Measurements from ENCODE around the gene ITGAD. TPM values are rescaled to one million over a fixed set of nuclear protein-coding genes. Genes with fewer than 3 reads are reported as not detected.
A peak's percentile ranks its signal among the peaks of the same experiment; 100 is the strongest.

The ITGAD gene
- total RNA-seq, 3 donors from 2014 or later: 0.16 to 0.44 TPM; not detected in 1

DNA sequence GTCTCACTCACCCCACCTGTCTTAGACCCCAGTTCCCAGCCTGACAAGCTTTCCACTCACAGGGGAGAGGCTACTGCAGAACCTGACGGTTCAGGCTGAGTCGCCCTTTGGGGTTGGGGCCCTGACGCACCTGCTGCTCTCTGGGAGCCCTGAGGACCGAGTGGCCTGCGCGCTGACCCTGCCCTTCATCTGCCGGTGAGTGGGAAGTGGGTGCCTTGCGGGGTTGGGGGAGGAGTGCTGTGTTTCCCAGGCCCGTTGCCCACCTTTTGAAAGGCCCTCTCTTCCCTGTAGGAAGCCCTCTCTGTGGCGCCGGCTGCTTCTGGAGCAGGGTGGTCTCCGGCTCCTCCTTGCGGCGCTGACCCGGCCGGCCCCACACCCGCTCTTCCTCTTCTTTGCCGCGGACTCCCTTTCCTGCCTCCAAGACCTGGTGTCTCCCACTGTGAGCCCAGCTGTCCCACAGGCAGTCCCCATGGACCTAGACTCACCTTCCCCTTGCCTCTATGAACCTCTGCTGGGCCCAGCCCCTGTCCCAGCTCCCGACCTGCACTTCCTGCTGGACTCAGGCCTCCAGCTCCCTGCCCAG lies 72.7 kb downstream of the ITGAD start:
- DNase-seq (ENCODE audit: low spot score in 2 of 2): no peak
- no peaks in the 10 kb centered on the region for H3K36me3 ChIP-seq
- TF ChIP-seq POLR2AphosphoS5 (IDR thresholded peaks at IDR 0.05) (no peak), POLR2A (IDR thresholded peaks at IDR 0.05) (no peak)
- TF ChIP-seq, protein P1, sequence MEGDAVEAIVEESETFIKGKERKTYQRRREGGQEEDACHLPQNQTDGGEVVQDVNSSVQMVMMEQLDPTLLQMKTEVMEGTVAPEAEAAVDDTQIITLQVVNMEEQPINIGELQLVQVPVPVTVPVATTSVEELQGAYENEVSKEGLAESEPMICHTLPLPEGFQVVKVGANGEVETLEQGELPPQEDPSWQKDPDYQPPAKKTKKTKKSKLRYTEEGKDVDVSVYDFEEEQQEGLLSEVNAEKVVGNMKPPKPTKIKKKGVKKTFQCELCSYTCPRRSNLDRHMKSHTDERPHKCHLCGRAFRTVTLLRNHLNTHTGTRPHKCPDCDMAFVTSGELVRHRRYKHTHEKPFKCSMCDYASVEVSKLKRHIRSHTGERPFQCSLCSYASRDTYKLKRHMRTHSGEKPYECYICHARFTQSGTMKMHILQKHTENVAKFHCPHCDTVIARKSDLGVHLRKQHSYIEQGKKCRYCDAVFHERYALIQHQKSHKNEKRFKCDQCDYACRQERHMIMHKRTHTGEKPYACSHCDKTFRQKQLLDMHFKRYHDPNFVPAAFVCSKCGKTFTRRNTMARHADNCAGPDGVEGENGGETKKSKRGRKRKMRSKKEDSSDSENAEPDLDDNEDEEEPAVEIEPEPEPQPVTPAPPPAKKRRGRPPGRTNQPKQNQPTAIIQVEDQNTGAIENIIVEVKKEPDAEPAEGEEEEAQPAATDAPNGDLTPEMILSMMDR (IDR thresholded peaks at IDR 0.05): no peak

DNA sequence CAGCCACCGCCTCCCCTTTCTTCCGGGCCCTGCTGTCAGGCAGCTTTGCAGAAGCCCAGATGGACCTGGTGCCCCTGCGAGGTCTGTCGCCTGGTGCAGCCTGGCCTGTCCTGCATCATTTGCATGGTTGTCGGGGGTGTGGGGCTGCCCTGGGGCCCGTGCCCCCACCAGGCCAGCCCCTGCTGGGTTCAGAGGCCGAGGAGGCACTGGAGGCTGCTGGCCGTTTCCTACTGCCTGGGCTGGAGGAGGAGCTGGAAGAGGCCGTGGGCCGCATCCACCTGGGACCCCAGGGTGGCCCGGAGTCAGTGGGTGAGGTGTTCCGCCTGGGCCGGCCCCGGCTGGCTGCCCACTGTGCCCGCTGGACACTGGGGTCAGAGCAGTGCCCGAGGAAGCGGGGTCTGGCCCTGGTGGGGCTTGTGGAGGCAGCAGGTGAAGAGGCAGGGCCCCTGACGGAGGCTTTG lies 73.3 kb downstream of the ITGAD start:
- no peak overlapping the region for H3K4me3 ChIP-seq
- H3K9me3 ChIP-seq: no peaks in the 10 kb centered on the region
- H3K4me1 ChIP-seq: no peaks in the 10 kb centered on the region
- intact Hi-C loops (cut with DNase I; ENCODE audit: low total_unique reads): no loop called here
- no peaks in the 10 kb centered on the region for H3K36me3 ChIP-seq
- DNase-seq (ENCODE audit: low spot score in 2 of 2): no peak
- no peak overlapping the region for H3K27ac ChIP-seq
- TF ChIP-seq, protein P1 (IDR thresholded peaks at IDR 0.05): no peak
- no peak for TF ChIP-seq POLR2AphosphoS5 (IDR thresholded peaks at IDR 0.05)
- no peak for TF ChIP-seq POLR2A (IDR thresholded peaks at IDR 0.05)
- H3K27me3 ChIP-seq: no peaks in the 10 kb centered on the region

More for the DNA sequence above, 72.7 kb downstream of the ITGAD start:
- Histone ChIP-seq H3K27me3 (no peaks in the 10 kb centered on the region), H3K27ac (no peak overlapping the region), H3K4me1 (no peaks in the 10 kb centered on the region), H3K9me3 (no peaks in the 10 kb centered on the region), H3K4me3 (no peak overlapping the region)
- intact Hi-C loops (cut with DNase I; ENCODE audit: low total_unique reads): no loop called here

DNA sequence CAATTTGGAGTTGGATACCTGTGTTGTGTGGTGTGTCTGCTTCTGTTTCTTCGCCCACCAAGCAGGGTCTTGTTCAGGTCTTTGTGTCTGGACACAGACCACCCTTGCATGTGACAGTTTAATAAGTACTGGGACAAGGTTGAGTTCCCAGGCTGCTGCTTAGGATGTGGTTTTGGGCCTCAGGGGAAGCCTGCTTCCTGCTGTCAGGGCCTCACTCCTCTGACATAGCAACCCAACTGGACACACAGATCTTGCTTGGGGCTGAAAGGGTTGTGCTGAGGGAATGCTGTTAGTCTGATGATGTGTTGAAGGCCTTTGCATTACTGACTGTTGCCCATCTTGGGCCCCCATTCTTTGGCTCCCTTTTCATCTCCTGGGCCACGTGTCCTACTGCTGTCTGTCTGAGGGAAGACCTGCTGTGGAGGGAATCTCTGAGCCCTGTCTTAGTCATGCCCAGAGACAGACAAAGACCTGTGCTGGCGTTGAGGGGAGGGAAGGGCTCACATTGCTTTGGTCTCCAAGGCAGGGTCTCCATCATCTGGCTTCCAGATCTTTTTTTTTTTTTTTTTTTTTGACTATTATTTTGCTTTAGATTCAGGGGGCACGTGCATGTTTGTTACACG lies 74.1 kb downstream of the ITGAD start:
- TF ChIP-seq, protein P1 (IDR thresholded peaks at IDR 0.05): no peak
- Histone ChIP-seq H3K27me3 (no peaks in the 10 kb centered on the region), H3K4me1 (no peaks in the 10 kb centered on the region), H3K4me3 (no peak overlapping the region), H3K36me3 (no peaks in the 10 kb centered on the region), H3K9me3 (no peaks in the 10 kb centered on the region), H3K27ac (no peak overlapping the region)
- intact Hi-C loops (cut with DNase I; ENCODE audit: low total_unique reads): no loop called here
- no peak for DNase-seq (ENCODE audit: low spot score in 2 of 2)

DNA sequence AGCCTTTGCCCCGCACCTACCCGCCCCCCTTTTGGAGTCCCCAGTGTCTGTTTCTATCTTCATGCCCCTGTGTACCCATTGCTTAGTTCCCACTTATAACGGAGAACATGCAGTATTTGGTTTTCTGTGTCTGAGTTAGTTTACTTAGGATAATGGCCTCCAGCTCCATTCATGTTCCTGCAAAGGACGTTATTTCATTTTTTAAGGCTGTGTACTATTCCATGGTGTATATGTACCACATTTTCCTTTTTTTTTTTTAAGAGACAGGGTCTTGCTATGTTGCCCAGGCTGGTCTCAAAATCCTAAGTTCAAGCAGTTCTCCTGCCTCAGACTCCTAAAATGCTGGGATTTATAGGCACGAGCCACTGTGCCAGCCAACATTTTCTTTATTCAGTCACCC lies 74.7 kb downstream of the ITGAD start:
- no peaks in the 10 kb centered on the region for H3K36me3 ChIP-seq
- H3K4me1 ChIP-seq: no peaks in the 10 kb centered on the region
- H3K4me3 ChIP-seq: no peak overlapping the region
- TF ChIP-seq POLR2AphosphoS5 (IDR thresholded peaks at IDR 0.05) (no peak), POLR2A (IDR thresholded peaks at IDR 0.05) (no peak)
- TF ChIP-seq, protein P1 (IDR thresholded peaks at IDR 0.05): no peak
- intact Hi-C loops (cut with DNase I; ENCODE audit: low total_unique reads): no loop called here
- DNase-seq (ENCODE audit: low spot score in 2 of 2): no peak
- no peaks in the 10 kb centered on the region for H3K9me3 ChIP-seq
- no peak overlapping the region for H3K27ac ChIP-seq
- H3K27me3 ChIP-seq: no peaks in the 10 kb centered on the region

DNA sequence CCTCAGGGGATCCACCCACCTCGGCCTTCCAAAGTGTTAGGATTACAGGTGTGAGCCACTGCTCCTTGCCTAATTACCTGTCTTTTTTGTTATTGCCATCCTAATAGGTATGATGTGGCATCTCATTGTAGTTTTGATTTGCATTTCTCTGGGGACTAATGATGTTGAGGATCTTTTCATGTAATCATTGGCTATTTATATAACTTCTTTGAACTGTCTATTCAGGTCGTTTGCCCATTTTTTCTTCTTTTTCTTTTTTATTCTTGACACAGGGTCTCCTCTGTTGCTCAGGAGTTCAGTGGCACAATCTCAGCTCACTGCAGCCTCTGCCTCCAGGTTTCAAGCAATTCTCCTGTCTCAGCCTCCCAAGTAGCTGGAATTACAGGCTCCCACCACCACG lies 77.5 kb downstream of the ITGAD start:
- H3K36me3 ChIP-seq: no peaks in the 10 kb centered on the region
- H3K4me3 ChIP-seq: peak overlapping the region in 1 of 3 donors; percentile 77
- no peaks in the 10 kb centered on the region for H3K9me3 ChIP-seq
- H3K4me1 ChIP-seq: no peaks in the 10 kb centered on the region
- peak overlapping the region; percentile 87 to 94 for H3K27ac ChIP-seq
- intact Hi-C loops (cut with DNase I; ENCODE audit: low total_unique reads): no loop called here
- no peak for DNase-seq (ENCODE audit: low spot score in 2 of 2)
- H3K27me3 ChIP-seq: no peaks in the 10 kb centered on the region
- TF ChIP-seq POLR2AphosphoS5 (IDR thresholded peaks at IDR 0.05) (no peak), POLR2A (IDR thresholded peaks at IDR 0.05) (no peak)
- TF ChIP-seq, protein P1 (IDR thresholded peaks at IDR 0.05): no peak

Data from breast epithelium (tissue), 4 donors.